ENCODE measurements around the gene NT5DC3.
"Not testable (repeated sequence)": the region's sequence is repeated elsewhere in the genome, so short reads cannot be mapped to it uniquely, and the experiment has no call there.

- TF ChIP-seq CTCF, POLR2A (IDR thresholded peaks at IDR 0.05): not testable (repeated sequence)
Measured at GRCh38 chr12:103809639-103810038, 31.4 kb downstream of the NT5DC3 start.

Data from breast epithelium (tissue), 3 donors.